IMR-90 (cell line): ENCODE data around the gene SAMM50. TPM values are rescaled to one million over a fixed set of nuclear protein-coding genes. Genes with fewer than 3 reads are reported as not detected.

ENCODE experiments used
- ATAC-seq: fragments of 200-7000 bp; cut with Tn5 transposase; 2 replicates; pipeline ENCODE4 v1.9.1; 2020; ENCODE audit warnings: low read depth, mild to moderate bottlenecking, moderate library complexity
- Bru-seq: library from RNA; stranded (reverse); fragments of 400-500 nt; gene quantifications from one replicate; lab custom pipeline; 2021; lab: Mats Ljungman, UMichigan
- BruChase-seq, 2 experiments: library from RNA; stranded (reverse); fragments of 400-500 nt; gene quantifications; one replicate each; lab custom pipeline; 2021; lab: Mats Ljungman, UMichigan
- BruUV-seq: library from RNA; stranded (reverse); fragments of 400-500 nt; replicated peaks from 2 replicates; lab custom pipeline; 2021; lab: Mats Ljungman, UMichigan
- CTCF ChIA-PET: fragments of 300-600 bp; formaldehyde crosslinking; extraction: SDS; loops from one replicate; lab custom pipeline; 2021; ENCODE audit warnings: antibody characterized with exemption; lab: Yijun Ruan, JAX
- POLR2A ChIA-PET: fragments of 300-600 bp; sonication (Branson Sonifier 250); formaldehyde crosslinking; loops from one replicate; lab custom pipeline; 2022; ENCODE audit warnings: antibody characterized with exemption; ENCODE audit not compliant: unreplicated experiment; lab: Charles Lee
- DNase-seq: peaks from one replicate; pipeline ENCODE4 v3.0.0; 2013
- H2AFZ ChIP-seq: replicated peaks from 2 replicates; pipeline ENCODE3; 2013; ENCODE audit warnings: low read length, mild to moderate bottlenecking; ENCODE audit not compliant: poor library complexity
- H2AK5ac ChIP-seq: 2 replicates; pipeline ENCODE4 v1.6.1; 2013; ENCODE audit warnings: low read depth, low read length, inconsistent platforms
- H2AK9ac ChIP-seq: replicated peaks from 2 replicates; pipeline ENCODE3; 2013; ENCODE audit warnings: mild to moderate bottlenecking, low read depth, low read length, moderate library complexity; ENCODE audit not compliant: poor library complexity
- H2BK120ac ChIP-seq: 2 replicates; pipeline ENCODE4 v1.6.1; 2013; ENCODE audit warnings: low read depth, low read length, inconsistent platforms
- H2BK15ac ChIP-seq: 3 replicates; pipeline ENCODE4 v1.6.1; 2013; ENCODE audit warnings: low read depth, low read length, inconsistent platforms
- H2BK20ac ChIP-seq: 2 replicates; pipeline ENCODE4 v1.6.1; 2013; ENCODE audit warnings: low read depth, mild to moderate bottlenecking, inconsistent platforms, low read length, moderate library complexity
- H2BK5ac ChIP-seq: 2 replicates; pipeline ENCODE4 v1.6.1; 2013; ENCODE audit warnings: mild to moderate bottlenecking, low read depth, low read length, inconsistent platforms; ENCODE audit not compliant: poor library complexity, severe bottlenecking
- H3K14ac ChIP-seq: replicated peaks from 2 replicates; pipeline ENCODE4 v1.6.1; 2013; ENCODE audit warnings: low read depth, low read length, inconsistent platforms
- H3K18ac ChIP-seq: 2 replicates; pipeline ENCODE4 v1.6.1; 2013; ENCODE audit warnings: low read depth, low read length, control low read depth
- H3K23ac ChIP-seq: 2 replicates; pipeline ENCODE4 v1.6.1; 2013; ENCODE audit warnings: low read depth, low read length, inconsistent platforms
- H3K27ac ChIP-seq: 2 replicates; pipeline ENCODE4 v1.5.1; 2013; ENCODE audit warnings: mild to moderate bottlenecking, control low read depth, low read length; ENCODE audit not compliant: insufficient read depth
- H3K27me3 ChIP-seq: 2 replicates; pipeline ENCODE4 v1.6.1; 2013; ENCODE audit warnings: low read length; ENCODE audit not compliant: control insufficient read depth, insufficient read depth
- H3K36me3 ChIP-seq: 2 replicates; pipeline ENCODE4 v1.6.1; 2013; ENCODE audit warnings: low read length, mixed read lengths; ENCODE audit not compliant: control insufficient read depth, insufficient read depth
- H3K4ac ChIP-seq: 2 replicates; pipeline ENCODE4 v1.6.1; 2013; ENCODE audit warnings: low read depth, low read length, inconsistent platforms
- H3K4me1 ChIP-seq: 2 replicates; pipeline ENCODE4 v1.6.1; 2013; ENCODE audit warnings: low read length, mixed read lengths; ENCODE audit not compliant: control insufficient read depth, insufficient read depth
- H3K4me2 ChIP-seq: 2 replicates; pipeline ENCODE4 v1.6.1; 2013; ENCODE audit warnings: low read depth, mild to moderate bottlenecking, control low read depth, low read length, moderate library complexity
- H3K4me3 ChIP-seq: 2 replicates; pipeline ENCODE4 v1.5.1; 2013; ENCODE audit warnings: low read depth, mild to moderate bottlenecking, control low read depth, low read length, moderate library complexity; ENCODE audit not compliant: insufficient read depth
- H3K56ac ChIP-seq: 2 replicates; pipeline ENCODE4 v1.6.1; 2013; ENCODE audit warnings: low read length, inconsistent platforms; ENCODE audit not compliant: insufficient read depth; ENCODE audit errors: extremely low read depth
- H3K79me1 ChIP-seq, 2 experiments: 2 replicates each; pipeline ENCODE4 v1.6.1; 2013; ENCODE audit warnings: low read length in 2 of 2, inconsistent platforms in 1 of 2, low read depth in 1 of 2
- H3K9ac ChIP-seq: 2 replicates; pipeline ENCODE4 v1.6.1; 2013; ENCODE audit warnings: low read depth, low read length, control low read depth
- H3K9me1 ChIP-seq: 2 replicates; pipeline ENCODE4 v1.6.1; 2013; ENCODE audit warnings: low read length, inconsistent platforms; ENCODE audit not compliant: insufficient read depth
- H3K9me3 ChIP-seq: 2 replicates; pipeline ENCODE4 v1.6.1; 2013; ENCODE audit warnings: low read length; ENCODE audit not compliant: control insufficient read depth, insufficient read depth
- H4K20me1 ChIP-seq: 2 replicates; pipeline ENCODE4 v1.6.1; 2013; ENCODE audit warnings: low read length, inconsistent platforms; ENCODE audit not compliant: insufficient read depth
- H4K5ac ChIP-seq: 2 replicates; pipeline ENCODE4 v1.6.1; 2013; ENCODE audit warnings: mild to moderate bottlenecking, low read depth, low read length, control low read depth
- H4K8ac ChIP-seq, 2 experiments: 2 replicates each; pipeline ENCODE4 v1.6.1; 2013; ENCODE audit warnings: low read depth in 2 of 2, low read length in 2 of 2, control low read depth in 1 of 2, inconsistent platforms in 1 of 2
- H4K91ac ChIP-seq: 2 replicates; pipeline ENCODE4 v1.6.1; 2013; ENCODE audit warnings: low read depth, low read length, inconsistent platforms; ENCODE audit not compliant: insufficient read depth
- CEBPB ChIP-seq: IDR thresholded peaks from 2 replicates; pipeline ENCODE4 v1.6.1; 2012; ENCODE audit warnings: low read depth, low read length, improper control_type of control experiment
- ELK1 ChIP-seq: fragments of 150-350 bp; IDR thresholded peaks from 2 replicates; pipeline ENCODE4 v1.6.1; 2016; ENCODE audit warnings: low read depth, mild to moderate bottlenecking, low read length, moderate library complexity, borderline replicate concordance
- MAZ ChIP-seq: IDR thresholded peaks from 2 replicates; pipeline ENCODE4 v1.6.1; 2012; ENCODE audit warnings: low read depth, mild to moderate bottlenecking, low read length, improper control_type of control experiment, moderate library complexity, borderline replicate concordance
- MXI1 ChIP-seq: IDR thresholded peaks from 2 replicates; pipeline ENCODE4 v1.6.1; 2012; ENCODE audit warnings: low read depth, mild to moderate bottlenecking, low read length, moderate library complexity, borderline replicate concordance
- NFE2L2 ChIP-seq: fragments of 150-350 bp; IDR thresholded peaks from 2 replicates; pipeline ENCODE4 v1.6.1; 2016; ENCODE audit warnings: low read depth, mild to moderate bottlenecking, low read length
- POLR2A ChIP-seq: IDR thresholded peaks from 2 replicates; pipeline ENCODE4 v1.6.1; 2012; ENCODE audit warnings: mild to moderate bottlenecking, low read depth, low read length
- USF2 ChIP-seq: fragments of 150-350 bp; IDR thresholded peaks from 2 replicates; pipeline ENCODE4 v1.6.1; 2017; ENCODE audit warnings: mild to moderate bottlenecking, antibody characterized with exemption, low read length, low read depth
- WGBS, 2 experiments: methylation state at CpG; one replicate each; pipeline versions ENCODE4 v1.1.5 to v1.1.7; 2013; ENCODE audit warnings: missing lambda C conversion rate in 2 of 2; ENCODE audit not compliant: insufficient read length in 1 of 2; ENCODE audit errors: extremely low coverage in 2 of 2; 5-methylcytosine and 5-hydroxymethylcytosine counted together
- dilution Hi-C: fragments of 300-500 bp; cut with HindIII; formaldehyde crosslinking; loops from one replicate; pipeline ENCODE4 v1.14.3; 2018; ENCODE audit warnings: low sequenced_read_pairs; ENCODE audit not compliant: unreplicated experiment
- in situ Hi-C: fragments of 300-500 bp; cut with MboI; formaldehyde crosslinking; loops from 3 replicates; pipeline ENCODE4 v1.14.3; 2019; ENCODE audit warnings: low sequenced_read_pairs, inconsistent platforms, mixed read lengths
- intact Hi-C: fragments of 100-400 bp; cut with micrococcal nuclease; formaldehyde crosslinking; loops from 2 replicates; pipeline ENCODE4 v1.10.0; 2022
- long read RNA-seq: library from polyadenylated mRNA; unstranded; transcript quantifications from one replicate; pipeline ENCODE4 v2.0.0, GENCODE V29; 2021; ENCODE audit not compliant: unreplicated experiment
- polyA plus RNA-seq, 3 experiments: library from polyadenylated mRNA; depleted of rRNA; stranded (reverse); fragments of >200 nt; gene quantifications; 2 replicates each; pipeline ENCODE4 v1.2.3, GENCODE V29; 2012; ENCODE audit warnings: low replicate concordance in 1 of 3
- total RNA-seq: library from RNA; depleted of rRNA; stranded (reverse); fragments of >200 nt; gene quantifications from 2 replicates; pipeline ENCODE4 v1.2.3, GENCODE V29; 2012; rRNA removed

The SAMM50 gene
- 43.7 and 60.0 TPM in 2 replicates for total RNA-seq
- 37.4 and 40.6 TPM in 2 replicates for polyA plus RNA-seq (2012; rRNA removed)
- polyA plus RNA-seq (2012; cell fraction: cytosol; rRNA removed): 23.4 and 23.6 TPM in 2 replicates
- polyA plus RNA-seq (2012; cell fraction: nucleus; rRNA removed; ENCODE audit: low replicate concordance): 14.2 and 34.8 TPM in 2 replicates
- Bru-seq, nascent RNA: percentile 69 among the genes with signal in this experiment
- BruChase-seq, experiment 1, labeled RNA remaining after a 6-hour chase: percentile 76 among the genes with signal in this experiment
- BruChase-seq, experiment 2, labeled RNA remaining after a 2-hour chase: percentile 74 among the genes with signal in this experiment
- long read RNA-seq, transcript SAMM50-201 (15 exons, 1,717 nt): major isoform, 66 of 114 reads
- long read RNA-seq, partial matches to known transcripts: 45 of 114 reads
- long read RNA-seq, other reads (novel, unspliced or antisense): 3 of 114 reads

GRCh38 chr22:43955040-43955882 is at the start of gene SAMM50:
Gene SAMM50, plus strand, starts transcription at chr22:43955442. Its CDS starts 136 bp downstream, at chr22:43955578.
- H3K9me1 ChIP-seq: peaks cover 4% of the 10 kb centered on the region; the same call in 1 of the 2 replicates
- H3K23ac ChIP-seq: peak within 1 kb of the TSS; percentile 85
- intact Hi-C loops: no loop called here
- dilution Hi-C loops: no loop called here
- H3K56ac ChIP-seq: peak within 1 kb of the TSS; percentile 46
- peak within 1 kb of the TSS; percentile 84 for H3K14ac ChIP-seq
- peak within 1 kb of the TSS; percentile 16; the same call in 1 of the 2 replicates for H2AK5ac ChIP-seq
- no TSS peak for BruUV-seq
- H3K36me3 ChIP-seq: no peaks in the 10 kb centered on the region; the same call in 1 of the 2 replicates
- H3K18ac ChIP-seq: peak within 1 kb of the TSS; percentile 8; the same call in 1 of the 2 replicates
- WGBS, 2 experiments: 0% methylated on average over 40 of the region's 74 CpGs; no CpG with 5 or more reads in 1 of the 2 experiments
- H2BK20ac ChIP-seq: no peak within 1 kb of the TSS
- peak within 1 kb of the TSS; percentile 94 for H4K5ac ChIP-seq
- no peaks in the 10 kb centered on the region for H3K9me3 ChIP-seq
- H3K4me2 ChIP-seq: peak within 1 kb of the TSS; percentile 94
- H3K4me1 ChIP-seq: peaks cover 7% of the 10 kb centered on the region
- H4K20me1 ChIP-seq: no peaks in the 10 kb centered on the region; the same call in 1 of the 2 replicates
- peak within 1 kb of the TSS; percentile 85 for H3K27ac ChIP-seq
- H3K4ac ChIP-seq: peak within 1 kb of the TSS; percentile 87
- ChIA-PET CTCF (interaction anchor here (0.5 to 1.8 kb wide), 2 partner anchors 9 to 97 kb away, joined by 7 to 8 read pairs; no protein-coding TSS in a partner anchor), POLR2A (no interaction called here)
- peak within 1 kb of the TSS; percentile 76 for H2AK9ac ChIP-seq
- peak; percentile 97 for ATAC-seq
- TF ChIP-seq POLR2A (peak; percentile 77), NFE2L2 (no peak), MAZ (peak; percentile 54; the same call in 1 of the 2 replicates), USF2 (peak; percentile 75), CEBPB (peak; percentile 58), MXI1 (peak; percentile 88), ELK1 (no peak)
- peak within 1 kb of the TSS; percentile 30; the same call in 1 of the 2 replicates for H4K91ac ChIP-seq
- in situ Hi-C loops: no loop called here
- H2BK15ac ChIP-seq: no peak within 1 kb of the TSS
- H3K4me3 ChIP-seq: peak within 1 kb of the TSS; percentile 93
- peaks cover 26 to 50% of the 10 kb centered on the region in 2 experiments for H3K79me1 ChIP-seq
- peak within 1 kb of the TSS; percentile 48 to 99 for H4K8ac ChIP-seq
- peak; percentile 89 for DNase-seq
- H2AFZ ChIP-seq: peak within 1 kb of the TSS; percentile 92
- 0 out of 2 replicates have a peak within 1 kb of the TSS, but pooled peaks have one; percentile 0 for H2BK120ac ChIP-seq
- peak within 1 kb of the TSS; percentile 73 for H2BK5ac ChIP-seq
- H3K27me3 ChIP-seq: no peaks in the 10 kb centered on the region
- peak within 1 kb of the TSS; percentile 88 for H3K9ac ChIP-seq
